ENCODE measurements around the gene L2HGDH. TPM values are rescaled to one million over a fixed set of nuclear protein-coding genes. Genes with fewer than 3 reads are reported as not detected.

L2HGDH gene
- total and polyA plus RNA-seq, 9 of the 15 experiments (the other 6 are each of a cell fraction or from before 2014, with no cell fraction given) = 1.7 to 16.1 (median 10.5) TPM

DNA sequence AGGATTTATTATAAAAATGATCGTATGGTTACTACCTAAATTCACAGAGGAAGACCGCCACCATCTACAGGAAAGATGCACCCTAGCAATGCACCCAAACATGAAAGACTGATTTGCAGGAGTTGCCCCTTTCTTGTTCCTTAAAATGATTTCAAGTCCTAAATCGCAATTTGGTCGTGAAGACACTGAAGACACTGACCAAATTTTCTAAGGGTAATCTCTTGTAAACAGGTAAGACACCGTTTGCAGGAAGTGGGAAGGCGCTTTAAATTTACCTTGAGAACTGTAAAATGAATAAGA, 81.7 kb downstream of the L2HGDH start (continued):
- TF ChIP-seq, protein P1, sequence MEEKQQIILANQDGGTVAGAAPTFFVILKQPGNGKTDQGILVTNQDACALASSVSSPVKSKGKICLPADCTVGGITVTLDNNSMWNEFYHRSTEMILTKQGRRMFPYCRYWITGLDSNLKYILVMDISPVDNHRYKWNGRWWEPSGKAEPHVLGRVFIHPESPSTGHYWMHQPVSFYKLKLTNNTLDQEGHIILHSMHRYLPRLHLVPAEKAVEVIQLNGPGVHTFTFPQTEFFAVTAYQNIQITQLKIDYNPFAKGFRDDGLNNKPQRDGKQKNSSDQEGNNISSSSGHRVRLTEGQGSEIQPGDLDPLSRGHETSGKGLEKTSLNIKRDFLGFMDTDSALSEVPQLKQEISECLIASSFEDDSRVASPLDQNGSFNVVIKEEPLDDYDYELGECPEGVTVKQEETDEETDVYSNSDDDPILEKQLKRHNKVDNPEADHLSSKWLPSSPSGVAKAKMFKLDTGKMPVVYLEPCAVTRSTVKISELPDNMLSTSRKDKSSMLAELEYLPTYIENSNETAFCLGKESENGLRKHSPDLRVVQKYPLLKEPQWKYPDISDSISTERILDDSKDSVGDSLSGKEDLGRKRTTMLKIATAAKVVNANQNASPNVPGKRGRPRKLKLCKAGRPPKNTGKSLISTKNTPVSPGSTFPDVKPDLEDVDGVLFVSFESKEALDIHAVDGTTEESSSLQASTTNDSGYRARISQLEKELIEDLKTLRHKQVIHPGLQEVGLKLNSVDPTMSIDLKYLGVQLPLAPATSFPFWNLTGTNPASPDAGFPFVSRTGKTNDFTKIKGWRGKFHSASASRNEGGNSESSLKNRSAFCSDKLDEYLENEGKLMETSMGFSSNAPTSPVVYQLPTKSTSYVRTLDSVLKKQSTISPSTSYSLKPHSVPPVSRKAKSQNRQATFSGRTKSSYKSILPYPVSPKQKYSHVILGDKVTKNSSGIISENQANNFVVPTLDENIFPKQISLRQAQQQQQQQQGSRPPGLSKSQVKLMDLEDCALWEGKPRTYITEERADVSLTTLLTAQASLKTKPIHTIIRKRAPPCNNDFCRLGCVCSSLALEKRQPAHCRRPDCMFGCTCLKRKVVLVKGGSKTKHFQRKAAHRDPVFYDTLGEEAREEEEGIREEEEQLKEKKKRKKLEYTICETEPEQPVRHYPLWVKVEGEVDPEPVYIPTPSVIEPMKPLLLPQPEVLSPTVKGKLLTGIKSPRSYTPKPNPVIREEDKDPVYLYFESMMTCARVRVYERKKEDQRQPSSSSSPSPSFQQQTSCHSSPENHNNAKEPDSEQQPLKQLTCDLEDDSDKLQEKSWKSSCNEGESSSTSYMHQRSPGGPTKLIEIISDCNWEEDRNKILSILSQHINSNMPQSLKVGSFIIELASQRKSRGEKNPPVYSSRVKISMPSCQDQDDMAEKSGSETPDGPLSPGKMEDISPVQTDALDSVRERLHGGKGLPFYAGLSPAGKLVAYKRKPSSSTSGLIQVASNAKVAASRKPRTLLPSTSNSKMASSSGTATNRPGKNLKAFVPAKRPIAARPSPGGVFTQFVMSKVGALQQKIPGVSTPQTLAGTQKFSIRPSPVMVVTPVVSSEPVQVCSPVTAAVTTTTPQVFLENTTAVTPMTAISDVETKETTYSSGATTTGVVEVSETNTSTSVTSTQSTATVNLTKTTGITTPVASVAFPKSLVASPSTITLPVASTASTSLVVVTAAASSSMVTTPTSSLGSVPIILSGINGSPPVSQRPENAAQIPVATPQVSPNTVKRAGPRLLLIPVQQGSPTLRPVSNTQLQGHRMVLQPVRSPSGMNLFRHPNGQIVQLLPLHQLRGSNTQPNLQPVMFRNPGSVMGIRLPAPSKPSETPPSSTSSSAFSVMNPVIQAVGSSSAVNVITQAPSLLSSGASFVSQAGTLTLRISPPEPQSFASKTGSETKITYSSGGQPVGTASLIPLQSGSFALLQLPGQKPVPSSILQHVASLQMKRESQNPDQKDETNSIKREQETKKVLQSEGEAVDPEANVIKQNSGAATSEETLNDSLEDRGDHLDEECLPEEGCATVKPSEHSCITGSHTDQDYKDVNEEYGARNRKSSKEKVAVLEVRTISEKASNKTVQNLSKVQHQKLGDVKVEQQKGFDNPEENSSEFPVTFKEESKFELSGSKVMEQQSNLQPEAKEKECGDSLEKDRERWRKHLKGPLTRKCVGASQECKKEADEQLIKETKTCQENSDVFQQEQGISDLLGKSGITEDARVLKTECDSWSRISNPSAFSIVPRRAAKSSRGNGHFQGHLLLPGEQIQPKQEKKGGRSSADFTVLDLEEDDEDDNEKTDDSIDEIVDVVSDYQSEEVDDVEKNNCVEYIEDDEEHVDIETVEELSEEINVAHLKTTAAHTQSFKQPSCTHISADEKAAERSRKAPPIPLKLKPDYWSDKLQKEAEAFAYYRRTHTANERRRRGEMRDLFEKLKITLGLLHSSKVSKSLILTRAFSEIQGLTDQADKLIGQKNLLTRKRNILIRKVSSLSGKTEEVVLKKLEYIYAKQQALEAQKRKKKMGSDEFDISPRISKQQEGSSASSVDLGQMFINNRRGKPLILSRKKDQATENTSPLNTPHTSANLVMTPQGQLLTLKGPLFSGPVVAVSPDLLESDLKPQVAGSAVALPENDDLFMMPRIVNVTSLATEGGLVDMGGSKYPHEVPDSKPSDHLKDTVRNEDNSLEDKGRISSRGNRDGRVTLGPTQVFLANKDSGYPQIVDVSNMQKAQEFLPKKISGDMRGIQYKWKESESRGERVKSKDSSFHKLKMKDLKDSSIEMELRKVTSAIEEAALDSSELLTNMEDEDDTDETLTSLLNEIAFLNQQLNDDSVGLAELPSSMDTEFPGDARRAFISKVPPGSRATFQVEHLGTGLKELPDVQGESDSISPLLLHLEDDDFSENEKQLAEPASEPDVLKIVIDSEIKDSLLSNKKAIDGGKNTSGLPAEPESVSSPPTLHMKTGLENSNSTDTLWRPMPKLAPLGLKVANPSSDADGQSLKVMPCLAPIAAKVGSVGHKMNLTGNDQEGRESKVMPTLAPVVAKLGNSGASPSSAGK (IDR thresholded peaks at IDR 0.05) = no peak
- TF ChIP-seq EHMT2 (IDR thresholded peaks at IDR 0.05) = no peak
